Hepatocyte (in vitro differentiated cells): Measurements from ENCODE around the gene ERCC1. TPM values are rescaled to one million over a fixed set of nuclear protein-coding genes. Genes with fewer than 3 reads are reported as not detected.

Source experiments
- DNase-seq: peaks from one replicate; pipeline ENCODE4 v3.0.0-alpha.2; 2016; ENCODE audit warnings: low spot score
- H2AFZ ChIP-seq: fragments of 200-600 bp; sonication (generic); 2 replicates; pipeline ENCODE4 v1.6.0; 2016; ENCODE audit warnings: antibody characterized with exemption, mild to moderate bottlenecking
- H3K27ac ChIP-seq: fragments of 200-600 bp; sonication (generic); 2 replicates; pipeline ENCODE4 v1.5.1; 2016; ENCODE audit warnings: mild to moderate bottlenecking
- H3K27me3 ChIP-seq: fragments of 200-600 bp; sonication (generic); 2 replicates; pipeline ENCODE4 v1.6.1; 2016
- H3K36me3 ChIP-seq: fragments of 200-600 bp; sonication (generic); replicated peaks from 2 replicates; pipeline ENCODE4 v1.5.1; 2016; ENCODE audit warnings: low read depth; ENCODE audit not compliant: insufficient read depth
- H3K4me1 ChIP-seq: fragments of 200-600 bp; sonication (generic); 2 replicates; pipeline ENCODE4 v1.5.1; 2016; ENCODE audit warnings: mild to moderate bottlenecking, moderate library complexity; ENCODE audit not compliant: insufficient read depth
- H3K4me2 ChIP-seq: fragments of 200-600 bp; sonication (generic); 2 replicates; pipeline ENCODE4 v1.6.0; 2016
- H3K4me3 ChIP-seq: fragments of 200-600 bp; sonication (generic); 2 replicates; pipeline ENCODE4 v1.5.1; 2016; ENCODE audit warnings: mild to moderate bottlenecking
- H3K79me2 ChIP-seq: fragments of 200-600 bp; sonication (generic); 2 replicates; pipeline ENCODE4 v1.6.0; 2017; ENCODE audit warnings: mild to moderate bottlenecking
- H3K9me2 ChIP-seq: fragments of 200-600 bp; sonication (generic); replicated peaks from 2 replicates; pipeline ENCODE4 v1.6.0; 2017; ENCODE audit warnings: mild to moderate bottlenecking; ENCODE audit not compliant: insufficient read depth
- H3K9me3 ChIP-seq: fragments of 200-600 bp; sonication (generic); 2 replicates; pipeline ENCODE4 v1.5.1; 2016; ENCODE audit warnings: low read depth, mild to moderate bottlenecking
- H4K20me1 ChIP-seq: fragments of 200-600 bp; sonication (generic); 2 replicates; pipeline ENCODE4 v1.6.0; 2016; ENCODE audit warnings: mild to moderate bottlenecking; ENCODE audit not compliant: insufficient read depth, poor library complexity, severe bottlenecking
- EZH2 ChIP-seq: fragments of 200-600 bp; sonication (generic); IDR thresholded peaks from 2 replicates; pipeline ENCODE4 v1.6.1; 2016; ENCODE audit warnings: antibody characterized with exemption, mild to moderate bottlenecking, borderline replicate concordance
- EZH2phosphoT487 ChIP-seq: fragments of 200-600 bp; sonication (generic); IDR thresholded peaks from one replicate; pipeline ENCODE4 v1.6.1; 2018; ENCODE audit warnings: antibody characterized with exemption, mild to moderate bottlenecking, low read depth, moderate library complexity; ENCODE audit not compliant: unreplicated experiment, severe bottlenecking
- WGBS: methylation state at CpG from one replicate; pipeline ENCODE4 v1.1.6; 2016; ENCODE audit warnings: low lambda C conversion rate; ENCODE audit errors: missing lambda C conversion rate; 5-methylcytosine and 5-hydroxymethylcytosine counted together
- polyA plus RNA-seq: library from polyadenylated mRNA; unstranded; fragments of >200 nt; fragmentation: Nextera tagmentation; extraction: Ambion mirVana; gene quantifications from 2 replicates; pipeline ENCODE4 v1.2.1, GENCODE V29; 2016
- total RNA-seq: library from RNA; depleted of rRNA; stranded (reverse); fragments of >200 nt; gene quantifications from 2 replicates; pipeline ENCODE4 v1.2.3, GENCODE V29; 2014
- TF ChIP-seq, protein P1 (sequence below): fragments of 200-600 bp; sonication (generic); IDR thresholded peaks from 2 replicates; pipeline ENCODE4 v1.5.1; 2016; ENCODE audit warnings: antibody characterized with exemption, mild to moderate bottlenecking; ENCODE audit not compliant: poor library complexity

The ERCC1 gene
- total and polyA plus RNA-seq, 2 experiments from 2014 or later: 42.5 to 66.7 TPM

DNA sequence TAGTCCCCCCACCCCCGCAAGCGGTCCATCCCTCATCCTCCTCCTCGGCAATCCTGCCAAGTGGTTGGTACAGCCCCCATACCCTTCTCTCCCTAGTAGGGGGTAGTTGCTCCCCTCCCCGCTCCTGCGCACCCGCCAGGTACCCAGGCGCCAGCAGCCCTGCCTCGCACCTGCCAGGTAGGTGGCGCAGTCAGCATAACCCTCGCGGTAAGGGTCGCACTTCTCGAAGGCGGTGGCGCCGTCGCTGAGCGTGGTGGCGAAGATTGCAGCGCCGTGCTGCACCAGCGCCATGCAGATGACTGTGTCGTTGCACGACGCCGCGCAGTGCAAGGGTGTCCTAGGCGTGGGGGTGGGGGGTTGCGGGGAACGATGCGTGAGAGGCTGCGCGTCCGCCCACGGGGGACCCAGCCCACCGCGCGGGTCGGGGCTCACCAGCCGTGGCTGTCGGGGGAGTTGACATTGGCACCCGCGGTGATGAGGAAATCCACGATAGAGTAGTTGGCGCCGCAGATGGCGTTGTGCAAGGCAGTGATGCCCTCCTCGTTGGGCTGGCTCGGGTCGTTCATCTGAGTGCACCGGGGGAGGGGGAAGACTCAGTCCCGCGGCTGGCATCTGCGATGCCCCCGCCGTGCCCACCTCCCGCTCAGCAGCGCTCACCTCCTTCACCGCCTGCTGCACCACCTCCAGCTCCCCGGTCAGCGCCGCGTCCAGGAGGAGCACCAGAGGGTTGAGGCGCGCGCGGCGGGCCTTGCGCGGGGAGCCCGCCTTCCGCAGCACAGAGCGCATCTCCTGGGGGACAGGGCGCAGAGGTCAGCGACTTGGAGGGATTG lies 38.1 kb downstream of the ERCC1 start:
- H3K4me1 ChIP-seq: no peaks in the 10 kb centered on the region
- H3K9me2 ChIP-seq: no peaks in the 10 kb centered on the region
- no peaks in the 10 kb centered on the region for H3K9me3 ChIP-seq
- H3K27ac ChIP-seq: no peak overlapping the region
- DNase-seq: no peak
- no peak overlapping the region for H3K4me2 ChIP-seq
- H3K27me3 ChIP-seq: peaks cover 18% of the 10 kb centered on the region
- H3K79me2 ChIP-seq: no peaks in the 10 kb centered on the region
- TF ChIP-seq EZH2 (no peak), EZH2phosphoT487 (no peak)
- TF ChIP-seq, protein P1, sequence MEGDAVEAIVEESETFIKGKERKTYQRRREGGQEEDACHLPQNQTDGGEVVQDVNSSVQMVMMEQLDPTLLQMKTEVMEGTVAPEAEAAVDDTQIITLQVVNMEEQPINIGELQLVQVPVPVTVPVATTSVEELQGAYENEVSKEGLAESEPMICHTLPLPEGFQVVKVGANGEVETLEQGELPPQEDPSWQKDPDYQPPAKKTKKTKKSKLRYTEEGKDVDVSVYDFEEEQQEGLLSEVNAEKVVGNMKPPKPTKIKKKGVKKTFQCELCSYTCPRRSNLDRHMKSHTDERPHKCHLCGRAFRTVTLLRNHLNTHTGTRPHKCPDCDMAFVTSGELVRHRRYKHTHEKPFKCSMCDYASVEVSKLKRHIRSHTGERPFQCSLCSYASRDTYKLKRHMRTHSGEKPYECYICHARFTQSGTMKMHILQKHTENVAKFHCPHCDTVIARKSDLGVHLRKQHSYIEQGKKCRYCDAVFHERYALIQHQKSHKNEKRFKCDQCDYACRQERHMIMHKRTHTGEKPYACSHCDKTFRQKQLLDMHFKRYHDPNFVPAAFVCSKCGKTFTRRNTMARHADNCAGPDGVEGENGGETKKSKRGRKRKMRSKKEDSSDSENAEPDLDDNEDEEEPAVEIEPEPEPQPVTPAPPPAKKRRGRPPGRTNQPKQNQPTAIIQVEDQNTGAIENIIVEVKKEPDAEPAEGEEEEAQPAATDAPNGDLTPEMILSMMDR: no peak
- H4K20me1 ChIP-seq: no peaks in the 10 kb centered on the region
- 39% methylated on average over 70 of the region's 75 CpGs for WGBS
- no peak overlapping the region for H3K4me3 ChIP-seq
- H3K36me3 ChIP-seq: no peaks in the 10 kb centered on the region
- H2AFZ ChIP-seq: no peak overlapping the region

DNA sequence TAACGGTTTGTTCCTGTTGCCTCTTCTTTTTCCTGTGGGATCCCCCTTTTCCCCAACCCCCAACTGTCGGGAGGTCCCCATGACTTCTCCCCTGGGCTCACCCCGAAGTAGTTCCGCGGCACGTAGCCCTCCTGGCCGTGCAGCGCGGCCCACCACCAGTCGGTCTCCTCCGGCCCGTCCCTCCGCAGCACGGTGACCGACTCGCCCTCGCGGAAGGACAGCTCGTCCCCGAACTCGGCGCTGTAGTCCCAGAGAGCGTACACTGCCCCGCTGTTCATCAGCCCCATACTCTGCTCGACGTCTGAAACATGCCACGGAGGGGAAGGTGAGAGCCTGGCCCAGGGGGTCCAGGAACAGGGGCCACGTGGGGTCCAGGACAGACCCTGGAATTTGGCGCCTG lies 41.3 kb downstream of the ERCC1 start:
- no peak overlapping the region for H3K27ac ChIP-seq
- H3K4me3 ChIP-seq: no peak overlapping the region
- H2AFZ ChIP-seq: no peak overlapping the region
- no peak for TF ChIP-seq EZH2
- TF ChIP-seq, protein P1: no peak
- TF ChIP-seq EZH2phosphoT487: no peak
- no peaks in the 10 kb centered on the region for H3K9me3 ChIP-seq
- no peak overlapping the region for H3K4me2 ChIP-seq
- no peaks in the 10 kb centered on the region for H3K9me2 ChIP-seq
- H3K79me2 ChIP-seq: no peaks in the 10 kb centered on the region
- no peak for DNase-seq
- no peaks in the 10 kb centered on the region for H4K20me1 ChIP-seq
- no peaks in the 10 kb centered on the region for H3K36me3 ChIP-seq
- WGBS: 99% methylated on average over 14 of the region's 29 CpGs
- no peaks in the 10 kb centered on the region for H3K4me1 ChIP-seq
- H3K27me3 ChIP-seq: peaks cover 18% of the 10 kb centered on the region

DNA sequence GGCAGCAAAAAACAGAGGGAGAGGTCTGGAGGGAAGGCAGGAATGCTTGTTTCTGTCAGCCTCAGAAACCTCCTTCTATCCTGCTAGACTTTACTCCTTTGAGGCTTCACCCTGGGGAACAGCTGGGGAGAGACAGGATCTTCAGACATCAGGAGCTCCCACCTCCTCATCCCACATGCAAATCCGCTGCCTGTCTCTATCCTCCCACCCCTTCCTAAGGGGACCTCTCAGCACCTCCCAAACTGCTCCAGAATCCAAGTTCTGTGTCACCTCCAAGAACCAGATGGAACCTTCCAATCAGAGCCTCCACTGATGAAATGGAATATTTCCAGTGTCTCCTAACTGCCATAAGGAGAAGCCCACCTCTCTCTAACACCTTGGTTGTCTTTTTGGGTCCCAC lies 43.6 kb downstream of the ERCC1 start:
- no peak overlapping the region for H2AFZ ChIP-seq
- DNase-seq: no peak
- TF ChIP-seq EZH2 (no peak), EZH2phosphoT487 (no peak)
- TF ChIP-seq, protein P1: no peak
- no peaks in the 10 kb centered on the region for H3K4me1 ChIP-seq
- H4K20me1 ChIP-seq: no peaks in the 10 kb centered on the region
- no peak overlapping the region for H3K4me3 ChIP-seq
- no peaks in the 10 kb centered on the region for H3K9me2 ChIP-seq
- no peak overlapping the region for H3K4me2 ChIP-seq
- no peaks in the 10 kb centered on the region for H3K36me3 ChIP-seq
- no peak overlapping the region for H3K27ac ChIP-seq
- no peaks in the 10 kb centered on the region for H3K9me3 ChIP-seq
- peaks cover 3% of the 10 kb centered on the region for H3K27me3 ChIP-seq
- WGBS: 91% methylated on average over 1 of the region's 1 CpG
- no peaks in the 10 kb centered on the region for H3K79me2 ChIP-seq
